ENCODE data around the gene METTL26. TPM values are rescaled to one million over a fixed set of nuclear protein-coding genes. Genes with fewer than 3 reads are reported as not detected.

The METTL26 gene
- total RNA-seq, 4 donors from 2014 or later: 69.6 to 105 (median 79.9) TPM

DNA sequence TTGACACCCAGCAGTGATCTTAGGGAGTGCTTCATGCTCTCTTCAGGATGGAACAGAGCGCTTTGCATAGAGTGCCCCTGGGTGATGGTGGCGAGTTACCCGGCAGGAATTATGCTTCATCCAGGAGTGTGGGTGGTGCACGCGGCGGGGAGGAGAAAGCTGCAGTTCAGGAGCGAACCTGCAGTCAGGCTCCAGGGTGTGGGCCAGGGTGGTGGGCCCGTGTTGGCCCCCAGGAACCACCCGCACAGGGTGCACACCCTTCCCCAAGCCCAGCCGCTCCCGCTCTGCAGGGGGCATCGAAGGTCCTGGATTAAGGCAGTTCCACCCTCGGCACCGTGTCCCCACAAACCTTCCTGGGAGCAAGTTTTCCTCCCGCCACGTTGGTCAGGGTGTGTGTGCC, 42.3 kb downstream of the METTL26 start:
- H3K4me3 ChIP-seq: peak overlapping the region in 2 of 4 donors; percentile 15 to 92
- intact Hi-C loops (cut with DNase I): no loop called here
- TF ChIP-seq POLR2A (IDR thresholded peaks at IDR 0.05): no peak
- TF ChIP-seq, protein P1, sequence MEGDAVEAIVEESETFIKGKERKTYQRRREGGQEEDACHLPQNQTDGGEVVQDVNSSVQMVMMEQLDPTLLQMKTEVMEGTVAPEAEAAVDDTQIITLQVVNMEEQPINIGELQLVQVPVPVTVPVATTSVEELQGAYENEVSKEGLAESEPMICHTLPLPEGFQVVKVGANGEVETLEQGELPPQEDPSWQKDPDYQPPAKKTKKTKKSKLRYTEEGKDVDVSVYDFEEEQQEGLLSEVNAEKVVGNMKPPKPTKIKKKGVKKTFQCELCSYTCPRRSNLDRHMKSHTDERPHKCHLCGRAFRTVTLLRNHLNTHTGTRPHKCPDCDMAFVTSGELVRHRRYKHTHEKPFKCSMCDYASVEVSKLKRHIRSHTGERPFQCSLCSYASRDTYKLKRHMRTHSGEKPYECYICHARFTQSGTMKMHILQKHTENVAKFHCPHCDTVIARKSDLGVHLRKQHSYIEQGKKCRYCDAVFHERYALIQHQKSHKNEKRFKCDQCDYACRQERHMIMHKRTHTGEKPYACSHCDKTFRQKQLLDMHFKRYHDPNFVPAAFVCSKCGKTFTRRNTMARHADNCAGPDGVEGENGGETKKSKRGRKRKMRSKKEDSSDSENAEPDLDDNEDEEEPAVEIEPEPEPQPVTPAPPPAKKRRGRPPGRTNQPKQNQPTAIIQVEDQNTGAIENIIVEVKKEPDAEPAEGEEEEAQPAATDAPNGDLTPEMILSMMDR (IDR thresholded peaks at IDR 0.05): peak in 1 of 6 experiments; percentile 35
- H3K27me3 ChIP-seq: no peaks in the 10 kb centered on the region
- no peaks in the 10 kb centered on the region for H3K9me3 ChIP-seq
- peaks cover 47 to 66% (median 52%) of the 10 kb centered on the region in 3 donors for H3K4me1 ChIP-seq
- peak overlapping the region; percentile 69 to 95 (median 79) for H3K27ac ChIP-seq
- peaks cover 0 to 20% (median 0%) of the 10 kb centered on the region in 3 donors for H3K36me3 ChIP-seq
- WGBS, 2 donors: 50 to 61% methylated on average over 2 to 12 of the region's 16 CpGs
- DNase-seq: no peak

DNA sequence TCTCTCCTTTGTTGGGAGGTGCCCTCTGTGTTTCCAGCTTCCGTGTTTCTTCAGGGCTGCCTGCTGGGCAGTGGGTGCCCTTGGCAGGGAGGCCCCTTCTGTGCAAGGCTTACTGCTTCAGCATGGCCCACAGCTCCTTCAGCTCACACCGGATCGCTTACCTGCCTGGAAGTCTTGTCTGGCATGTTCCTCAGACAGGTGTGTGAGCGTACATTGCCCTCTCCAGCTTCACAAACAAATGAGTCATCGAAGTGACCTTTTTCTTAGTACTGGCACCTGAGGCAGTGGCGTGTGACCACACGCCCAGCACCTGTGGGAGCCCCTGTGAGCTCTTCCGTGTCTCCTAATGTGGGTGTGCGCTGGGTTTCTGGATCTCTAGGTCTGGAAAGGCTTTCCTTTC, 42.7 kb downstream of the METTL26 start:
- Histone ChIP-seq H3K4me1 (peaks cover 48 to 69% (median 53%) of the 10 kb centered on the region in 3 donors), H3K27ac (peak overlapping the region; percentile 76 to 95 (median 88)), H3K4me3 (peak overlapping the region in 3 of 4 donors; percentile 71 to 92 (median 80)), H3K36me3 (peaks cover 0 to 16% (median 0%) of the 10 kb centered on the region in 3 donors), H3K9me3 (no peaks in the 10 kb centered on the region), H3K27me3 (no peaks in the 10 kb centered on the region)
- no peak for DNase-seq
- 35 to 53% methylated on average over 6 to 8 of the region's 9 CpGs for WGBS, 2 donors
- TF ChIP-seq POLR2A (IDR thresholded peaks at IDR 0.05): no peak
- TF ChIP-seq, protein P1 (IDR thresholded peaks at IDR 0.05): peak in 1 of 6 experiments; percentile 10
- intact Hi-C loops (cut with DNase I): no loop called here

DNA sequence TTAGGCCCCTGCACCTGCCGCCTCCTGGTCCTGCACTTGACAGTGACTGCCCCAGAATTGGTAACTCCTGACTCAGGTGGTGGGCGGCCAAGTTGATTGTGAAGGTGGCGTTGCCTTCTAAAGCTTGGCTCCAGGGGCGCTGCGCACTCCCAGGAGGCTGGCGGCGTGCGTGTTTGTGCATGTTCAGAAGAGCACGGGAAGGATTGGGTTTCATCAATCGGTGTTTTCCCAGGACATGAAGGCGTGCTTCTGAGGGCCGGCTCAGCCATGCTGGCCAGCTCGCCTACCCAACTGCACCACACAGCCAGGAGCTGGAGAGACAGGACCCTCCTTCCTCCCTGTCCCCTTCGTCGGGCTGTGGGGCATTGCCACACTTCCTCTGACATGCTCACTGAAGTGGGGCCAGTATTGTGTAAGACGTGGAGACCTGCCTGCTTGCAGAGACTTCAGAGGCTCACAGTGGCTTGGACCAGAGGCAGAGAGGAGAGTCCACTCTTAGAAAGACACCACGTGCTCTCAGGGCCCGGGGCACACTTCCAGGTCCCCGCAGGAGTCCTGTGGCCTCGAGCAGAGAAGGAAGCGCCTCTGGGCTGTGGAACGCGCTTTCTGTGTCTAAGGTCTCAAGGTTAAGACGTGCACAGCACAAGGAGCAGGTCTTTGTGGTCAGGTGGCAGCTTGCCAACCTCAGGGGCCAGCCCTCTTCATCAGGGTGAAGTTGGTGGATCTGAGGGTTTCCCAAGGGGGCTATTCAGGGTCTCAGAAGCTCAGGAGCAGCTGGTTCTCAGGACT, 43.4 kb downstream of the METTL26 start:
- 42 to 44% methylated on average over 18 to 20 of the region's 24 CpGs for WGBS, 2 donors
- no peaks in the 10 kb centered on the region for H3K9me3 ChIP-seq
- peaks cover 0 to 16% (median 0%) of the 10 kb centered on the region in 3 donors for H3K36me3 ChIP-seq
- TF ChIP-seq, protein P1 (IDR thresholded peaks at IDR 0.05): peak in 5 of 6 experiments; percentile 11 to 74 (median 39)
- no peak for TF ChIP-seq POLR2A (IDR thresholded peaks at IDR 0.05)
- H3K27me3 ChIP-seq: no peaks in the 10 kb centered on the region
- H3K4me3 ChIP-seq: peak overlapping the region in 3 of 4 donors; percentile 71 to 92 (median 80)
- H3K4me1 ChIP-seq: peaks cover 55 to 76% (median 60%) of the 10 kb centered on the region in 3 donors
- DNase-seq: no peak
- intact Hi-C loops (cut with DNase I): no loop called here
- peak overlapping the region; percentile 76 to 95 (median 88) for H3K27ac ChIP-seq

DNA sequence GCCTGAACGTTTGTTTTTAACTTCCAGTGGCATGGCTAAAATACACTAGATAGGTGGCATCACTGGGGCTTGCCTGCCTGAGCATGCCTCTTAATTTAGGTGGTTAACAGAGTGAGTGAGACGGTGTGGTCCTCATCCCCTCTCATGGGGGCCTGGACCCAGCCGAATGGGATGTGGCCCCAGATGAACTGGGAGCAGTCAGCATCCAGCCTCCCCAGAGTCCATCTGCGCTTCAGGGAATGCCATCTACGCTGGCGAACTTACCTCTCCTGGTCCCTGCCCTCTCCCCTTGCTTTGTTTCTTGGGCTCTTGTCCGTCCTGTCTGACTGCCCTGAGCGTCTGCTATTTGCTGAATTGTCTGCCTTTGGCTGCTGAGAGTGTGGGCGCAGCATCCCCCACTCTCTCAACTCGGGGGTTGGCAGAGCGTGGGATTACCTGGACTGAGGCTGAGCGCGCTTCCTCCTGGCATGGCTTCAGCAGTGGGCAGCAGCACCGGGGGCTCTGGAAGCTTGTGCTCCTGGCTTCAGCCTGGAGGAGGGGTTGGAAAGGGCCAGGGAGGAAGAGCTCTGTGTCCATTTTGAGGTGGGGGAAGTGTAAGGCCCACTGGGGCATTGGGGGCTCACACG, 44.1 kb downstream of the METTL26 start:
- peaks cover 62 to 83% (median 67%) of the 10 kb centered on the region in 3 donors for H3K4me1 ChIP-seq
- H3K9me3 ChIP-seq: no peaks in the 10 kb centered on the region
- DNase-seq: no peak
- peak overlapping the region in 3 of 4 donors; percentile 71 to 92 (median 80) for H3K4me3 ChIP-seq
- peaks cover 0 to 9% (median 0%) of the 10 kb centered on the region in 3 donors for H3K36me3 ChIP-seq
- H3K27me3 ChIP-seq: no peaks in the 10 kb centered on the region
- WGBS, 2 donors: 45 to 61% methylated on average over 4 to 10 of the region's 15 CpGs
- intact Hi-C loops (cut with DNase I): no loop called here
- TF ChIP-seq, protein P1 (IDR thresholded peaks at IDR 0.05): no peak
- no peak for TF ChIP-seq POLR2A (IDR thresholded peaks at IDR 0.05)
- peak overlapping the region; percentile 76 to 95 (median 88) for H3K27ac ChIP-seq

DNA sequence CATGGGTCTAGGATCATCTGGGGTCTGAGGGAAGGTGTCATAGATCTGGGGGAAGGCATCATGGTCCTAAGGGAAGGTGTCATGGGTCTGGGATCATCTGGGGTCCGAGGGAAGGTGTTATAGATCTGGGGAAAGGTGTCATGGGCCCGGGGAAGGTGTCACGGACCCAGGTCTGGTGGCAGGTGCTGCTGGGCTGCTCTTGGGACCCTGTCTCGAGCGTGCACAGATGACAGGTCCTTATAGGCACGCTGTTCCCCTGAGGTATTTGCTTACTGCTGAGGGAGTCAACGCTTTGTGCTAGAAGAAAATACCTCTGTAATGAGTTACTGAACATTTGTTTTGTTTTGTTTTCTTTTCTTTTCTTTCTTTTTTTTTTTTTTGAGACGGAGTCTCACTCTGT, 44.9 kb downstream of the METTL26 start:
- peak overlapping the region; percentile 71 to 92 (median 76) for H3K4me3 ChIP-seq
- peak overlapping the region in 2 of 4 donors; percentile 93 to 95 for H3K27ac ChIP-seq
- H3K27me3 ChIP-seq: no peaks in the 10 kb centered on the region
- H3K9me3 ChIP-seq: no peaks in the 10 kb centered on the region
- intact Hi-C loops (cut with DNase I): no loop called here
- peaks cover 0 to 1% (median 0%) of the 10 kb centered on the region in 3 donors for H3K36me3 ChIP-seq
- DNase-seq: no peak
- no peak for TF ChIP-seq POLR2A (IDR thresholded peaks at IDR 0.05)
- TF ChIP-seq, protein P1 (IDR thresholded peaks at IDR 0.05): no peak
- H3K4me1 ChIP-seq: peaks cover 63 to 84% (median 72%) of the 10 kb centered on the region in 3 donors
- 71 to 72% methylated on average over 8 of the region's 8 CpGs for WGBS, 2 donors
